Spinal cord (tissue), 10 donors: ENCODE results near the gene AGAP2. TPM values are rescaled to one million over a fixed set of nuclear protein-coding genes. Genes with fewer than 3 reads are reported as not detected.
"Not testable (repeated sequence)": the region's sequence is repeated elsewhere in the genome, so short reads cannot be mapped to it uniquely, and the experiment has no call there.

Source experiments
- DNase-seq, 6 donors: peaks; one replicate each; pipeline versions ENCODE4 v3.0.0 to v3.0.0-alpha.2; 2013 to 2015; ENCODE audit warnings: low spot score in 6 of 6, low read depth in 4 of 6
- H3K27ac ChIP-seq: one replicate; pipeline ENCODE4 v1.5.1; 2013; ENCODE audit warnings: low read depth, low read length, control low read depth
- H3K27me3 ChIP-seq: one replicate; pipeline ENCODE4 v1.6.1; 2013; ENCODE audit warnings: low read length; ENCODE audit not compliant: control insufficient read depth, insufficient read depth
- H3K36me3 ChIP-seq: one replicate; pipeline ENCODE4 v1.6.1; 2013; ENCODE audit warnings: low read length; ENCODE audit not compliant: control insufficient read depth, insufficient read depth
- H3K4me1 ChIP-seq: one replicate; pipeline ENCODE4 v1.6.1; 2013; ENCODE audit warnings: low read length; ENCODE audit not compliant: control insufficient read depth, insufficient read depth
- H3K4me3 ChIP-seq: one replicate; pipeline ENCODE4 v1.5.1; 2013; ENCODE audit warnings: low read depth, low read length, control low read depth
- H3K9me3 ChIP-seq: one replicate; pipeline ENCODE4 v1.6.1; 2013; ENCODE audit warnings: low read length; ENCODE audit not compliant: control insufficient read depth, insufficient read depth
- WGBS: methylation state at CpG from one replicate; pipeline ENCODE4 v1.1.5; 2013; ENCODE audit warnings: missing lambda C conversion rate; ENCODE audit not compliant: insufficient coverage; 5-methylcytosine and 5-hydroxymethylcytosine counted together
- polyA plus RNA-seq, 2 donors: library from polyadenylated mRNA; unstranded; fragments of 120-200 nt; gene quantifications; one replicate each; pipeline ENCODE4 v1.2.1, GENCODE V29; 2013; ENCODE audit not compliant: insufficient read length in 2 of 2
- total RNA-seq, 2 donors: library from RNA; depleted of rRNA in 1 of 2; stranded (reverse); fragments of 120-200 nt in 1 of 2; fragments of >200 nt in 1 of 2; gene quantifications; one replicate each; pipeline versions ENCODE4 v1.2.3 to v1.2.4, GENCODE V29; 2013 to 2014
- donor health status: healthy.

Gene AGAP2
- total and polyA plus RNA-seq, 4 donors = 13.0 to 120 (median 68.3) TPM

GRCh38 chr12:57724003-57724935 is 14.3 kb downstream of the AGAP2 start:
- DNase-seq = no peak
- H3K27ac ChIP-seq = no peak overlapping the region
- H3K36me3 ChIP-seq = peaks cover 60% of the 10 kb centered on the region
- peaks cover 27% of the 10 kb centered on the region for H3K27me3 ChIP-seq
- no peaks in the 10 kb centered on the region for H3K9me3 ChIP-seq
- 89% methylated on average over 12 of the region's 12 CpGs for WGBS
- peaks cover 24% of the 10 kb centered on the region for H3K4me1 ChIP-seq
- no peak overlapping the region for H3K4me3 ChIP-seq

GRCh38 chr12:57723630-57723962 is 14.9 kb downstream of the AGAP2 start:
- H3K36me3 ChIP-seq = peaks cover 63% of the 10 kb centered on the region
- no CpG with 5 or more reads among the region's 2 CpGs for WGBS
- peaks cover 24% of the 10 kb centered on the region for H3K4me1 ChIP-seq
- H3K27me3 ChIP-seq = peaks cover 27% of the 10 kb centered on the region
- no peak overlapping the region for H3K27ac ChIP-seq
- H3K9me3 ChIP-seq = no peaks in the 10 kb centered on the region
- H3K4me3 ChIP-seq = no peak overlapping the region
- DNase-seq = no peak

DNA sequence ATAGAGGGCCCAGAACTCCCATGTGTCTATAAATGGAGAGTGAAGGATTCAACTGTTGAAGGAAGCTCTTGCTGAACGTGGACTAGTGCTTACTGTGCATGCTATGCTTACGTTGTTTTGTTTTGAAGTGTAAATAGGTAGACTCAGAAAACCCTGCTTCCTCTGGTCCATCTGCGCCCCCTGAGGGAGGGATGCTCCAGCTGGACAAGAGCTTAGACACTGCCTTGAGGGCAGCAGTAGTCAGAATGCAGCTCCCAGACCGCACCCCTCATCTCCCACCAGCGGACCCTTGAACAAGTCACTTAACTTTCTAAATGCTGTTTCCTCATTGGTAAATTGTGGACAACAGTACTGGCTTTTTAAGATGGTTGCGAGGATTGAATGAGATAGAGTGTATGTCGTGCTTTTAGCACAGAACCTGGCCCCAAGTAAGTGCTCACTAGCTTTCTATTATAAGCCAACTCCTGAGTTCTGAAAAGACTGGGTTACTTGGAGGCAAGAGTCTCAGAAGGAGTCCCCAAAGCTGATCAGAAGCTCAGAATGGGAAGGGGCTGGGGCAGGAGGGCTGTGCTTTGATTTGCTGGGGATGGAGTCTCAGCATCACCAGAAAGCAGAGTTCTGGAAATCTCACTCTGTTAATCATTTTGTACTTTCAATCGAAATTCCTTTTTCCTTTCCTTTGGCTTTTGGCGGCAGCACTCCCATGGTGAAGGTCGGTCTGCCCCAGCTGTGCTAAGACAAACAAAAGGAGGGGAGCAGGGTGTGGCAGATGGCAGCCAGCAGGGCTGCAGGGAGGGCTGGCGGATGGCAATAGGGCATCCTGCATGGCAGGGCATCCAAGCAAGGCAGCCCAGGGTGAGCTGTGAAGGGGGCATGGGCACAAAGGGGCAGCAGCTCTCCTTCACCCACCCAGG is 15.6 kb downstream of the AGAP2 start:
- Histone ChIP-seq H3K4me3 (no peak overlapping the region), H3K27ac (no peak overlapping the region), H3K9me3 (no peaks in the 10 kb centered on the region), H3K27me3 (peaks cover 26% of the 10 kb centered on the region), H3K4me1 (peaks cover 24% of the 10 kb centered on the region), H3K36me3 (peaks cover 63% of the 10 kb centered on the region)
- no peak for DNase-seq
- 54% methylated on average over 3 of the region's 11 CpGs for WGBS

DNA sequence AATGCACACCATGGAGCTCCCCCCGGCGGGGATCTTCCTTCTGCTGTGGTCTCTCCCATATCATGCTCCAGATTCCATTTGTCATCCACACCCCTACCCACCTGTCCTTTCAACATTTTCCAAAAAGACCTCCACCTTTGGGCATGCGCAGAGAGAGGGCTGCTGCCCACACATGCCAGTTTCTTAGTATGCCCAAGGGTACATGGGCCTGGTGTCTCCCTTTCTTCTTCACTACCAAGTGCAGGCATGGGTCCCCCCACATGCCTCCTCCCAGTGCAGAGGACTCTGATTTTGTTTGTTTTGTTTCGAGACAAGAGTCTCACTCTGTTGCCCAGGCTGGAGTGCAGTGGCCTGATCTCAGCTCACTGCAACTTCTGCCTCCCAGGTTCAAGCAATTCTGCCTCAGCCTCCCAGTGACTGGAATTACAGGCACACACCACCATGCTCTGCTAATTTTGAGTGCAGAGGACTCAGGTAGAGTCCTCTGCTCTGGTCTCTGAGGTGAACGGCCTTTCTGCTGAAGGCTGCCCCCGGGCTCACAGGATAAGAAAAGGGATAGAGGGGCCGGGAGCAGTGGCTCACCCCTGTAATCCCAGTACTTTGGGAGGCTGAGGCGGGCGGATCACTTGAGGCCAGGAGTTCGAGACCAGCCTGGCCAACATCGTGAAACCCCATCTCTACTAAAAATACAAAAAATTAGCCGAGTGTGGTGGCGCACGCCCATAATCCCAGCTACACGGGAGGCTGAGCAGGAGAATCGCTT is 16.5 kb downstream of the AGAP2 start:
- Histone ChIP-seq H3K27me3 (peaks cover 16% of the 10 kb centered on the region), H3K4me1 (peaks cover 17% of the 10 kb centered on the region), H3K36me3 (peaks cover 60% of the 10 kb centered on the region)
- WGBS = 100% methylated on average over 8 of the region's 16 CpGs
- not testable (repeated sequence) for H3K27ac ChIP-seq, DNase-seq, H3K4me3 ChIP-seq, H3K9me3 ChIP-seq

- WGBS = 85% methylated on average over 4 of the region's 11 CpGs
- peaks cover 8% of the 10 kb centered on the region for H3K27me3 ChIP-seq
- no peaks in the 10 kb centered on the region for H3K9me3 ChIP-seq
- H3K4me1 ChIP-seq = peaks cover 7% of the 10 kb centered on the region
- H3K36me3 ChIP-seq = peaks cover 63% of the 10 kb centered on the region
- no peak overlapping the region for H3K4me3 ChIP-seq
- no peak overlapping the region for H3K27ac ChIP-seq
- no peak for DNase-seq
Observed at GRCh38 chr12:57720606-57721595, 17.6 kb downstream of the AGAP2 start.

- H3K27me3 ChIP-seq = peaks cover 5% of the 10 kb centered on the region
- 96% methylated on average over 15 of the region's 20 CpGs for WGBS
- DNase-seq = no peak
- no peak overlapping the region for H3K27ac ChIP-seq
- H3K4me1 ChIP-seq = no peaks in the 10 kb centered on the region
- peaks cover 63% of the 10 kb centered on the region for H3K36me3 ChIP-seq
- no peak overlapping the region for H3K4me3 ChIP-seq
- no peaks in the 10 kb centered on the region for H3K9me3 ChIP-seq
Observed at GRCh38 chr12:57719777-57720605, 18.6 kb downstream of the AGAP2 start.

DNA sequence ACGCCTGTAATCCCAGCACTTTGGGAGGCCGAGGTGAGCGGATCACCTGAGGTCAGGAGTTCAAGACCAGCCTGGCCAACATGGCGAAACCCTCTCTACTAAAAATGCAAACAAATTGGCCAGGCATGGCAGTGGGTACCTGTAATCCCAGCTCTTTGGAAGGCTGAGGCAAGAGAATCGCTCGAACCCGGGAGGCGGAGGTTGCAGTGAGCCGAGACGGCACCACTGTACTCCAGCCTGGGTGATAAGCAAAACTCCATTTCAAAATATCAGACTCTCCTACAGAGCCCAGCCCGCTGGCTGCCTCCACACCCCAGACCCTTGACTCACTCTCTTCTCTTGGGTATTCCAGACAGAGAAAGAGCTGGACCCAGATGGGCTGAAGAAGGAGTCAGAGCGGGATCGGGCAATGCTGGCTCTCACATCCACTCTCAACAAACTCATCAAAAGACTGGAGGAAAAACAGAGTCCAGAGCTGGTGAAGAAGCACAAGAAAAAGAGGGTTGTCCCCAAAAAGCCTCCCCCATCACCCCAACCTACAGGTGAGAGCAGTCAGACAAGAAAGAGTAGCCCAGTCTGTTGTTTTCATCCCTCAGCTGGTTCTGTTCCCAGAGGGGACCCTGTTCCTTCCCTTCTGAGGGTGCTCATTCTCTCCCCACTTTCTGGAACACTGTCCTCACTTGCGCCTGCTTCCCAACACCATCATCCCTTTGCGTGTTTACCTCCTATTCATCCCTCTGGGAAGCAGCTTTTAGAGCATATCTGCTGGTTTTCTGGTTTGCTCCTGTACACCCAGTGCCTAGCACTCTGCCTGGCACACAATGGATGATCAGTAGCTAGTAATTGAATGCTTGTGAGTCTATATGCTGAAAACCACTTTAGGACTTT is 19.7 kb downstream of the AGAP2 start:
- no peaks in the 10 kb centered on the region for H3K9me3 ChIP-seq
- over 99% methylated on average over 12 of the region's 15 CpGs for WGBS
- no peak overlapping the region for H3K27ac ChIP-seq
- H3K4me1 ChIP-seq = no peaks in the 10 kb centered on the region
- DNase-seq = no peak
- no peaks in the 10 kb centered on the region for H3K27me3 ChIP-seq
- peaks cover 71% of the 10 kb centered on the region for H3K36me3 ChIP-seq
- H3K4me3 ChIP-seq = no peak overlapping the region
